Gastroesophageal sphincter (tissue), 3 donors: ENCODE results near the gene CDK11B.

Experiments
- POLR2AphosphoS5 ChIP-seq: sonication (generic); formaldehyde crosslinking; IDR thresholded peaks from one replicate; pipeline ENCODE4 v1.6.1; 2017; ENCODE audit warnings: antibody characterized with exemption
- TF ChIP-seq, protein P1 (sequence below), 4 experiments: fragments of 200-600 bp in 2 of 4; fragments of 450-650 bp in 2 of 4; sonication (generic) in 1 of 4; IDR thresholded peaks; one replicate each; pipeline ENCODE4 v1.5.1; 2017 to 2019; ENCODE audit warnings: antibody characterized with exemption in 4 of 4, mild to moderate bottlenecking in 2 of 4, moderate library complexity in 2 of 4

DNA sequence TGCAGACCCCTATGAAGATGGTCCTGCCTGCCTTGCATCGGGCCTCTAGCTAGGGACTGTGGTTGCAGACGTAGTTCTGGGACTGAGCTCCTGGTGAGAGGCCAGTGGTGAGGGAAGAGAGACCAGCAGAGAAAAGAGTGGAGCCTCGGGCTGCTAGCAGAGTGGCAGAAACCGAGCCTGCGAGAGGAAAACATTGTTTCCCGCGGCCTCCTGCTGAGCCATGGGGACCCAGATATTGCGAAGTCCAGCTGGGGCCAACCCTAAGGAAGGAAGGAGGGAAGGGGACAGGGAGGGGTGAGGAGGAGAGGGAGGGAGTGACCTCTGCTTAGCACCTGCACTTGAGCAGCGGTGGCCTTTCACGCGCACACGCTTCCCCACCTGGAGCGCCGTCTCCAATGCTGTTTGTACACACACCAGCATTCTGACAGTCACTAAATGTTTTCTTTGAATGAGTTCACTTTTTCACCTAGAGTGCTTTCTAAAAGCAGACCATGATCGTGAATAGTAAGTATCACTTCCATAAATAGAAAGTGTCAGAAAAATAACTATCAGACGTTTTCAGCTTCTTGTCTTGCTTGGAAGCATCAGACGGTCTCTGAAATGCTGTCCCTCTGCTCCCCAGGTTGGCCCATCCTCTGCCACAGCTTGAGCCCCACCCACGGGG is 56.4 kb downstream of the CDK11B start:
- TF ChIP-seq, protein P1, sequence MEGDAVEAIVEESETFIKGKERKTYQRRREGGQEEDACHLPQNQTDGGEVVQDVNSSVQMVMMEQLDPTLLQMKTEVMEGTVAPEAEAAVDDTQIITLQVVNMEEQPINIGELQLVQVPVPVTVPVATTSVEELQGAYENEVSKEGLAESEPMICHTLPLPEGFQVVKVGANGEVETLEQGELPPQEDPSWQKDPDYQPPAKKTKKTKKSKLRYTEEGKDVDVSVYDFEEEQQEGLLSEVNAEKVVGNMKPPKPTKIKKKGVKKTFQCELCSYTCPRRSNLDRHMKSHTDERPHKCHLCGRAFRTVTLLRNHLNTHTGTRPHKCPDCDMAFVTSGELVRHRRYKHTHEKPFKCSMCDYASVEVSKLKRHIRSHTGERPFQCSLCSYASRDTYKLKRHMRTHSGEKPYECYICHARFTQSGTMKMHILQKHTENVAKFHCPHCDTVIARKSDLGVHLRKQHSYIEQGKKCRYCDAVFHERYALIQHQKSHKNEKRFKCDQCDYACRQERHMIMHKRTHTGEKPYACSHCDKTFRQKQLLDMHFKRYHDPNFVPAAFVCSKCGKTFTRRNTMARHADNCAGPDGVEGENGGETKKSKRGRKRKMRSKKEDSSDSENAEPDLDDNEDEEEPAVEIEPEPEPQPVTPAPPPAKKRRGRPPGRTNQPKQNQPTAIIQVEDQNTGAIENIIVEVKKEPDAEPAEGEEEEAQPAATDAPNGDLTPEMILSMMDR (IDR thresholded peaks at IDR 0.05): no peak
- TF ChIP-seq POLR2AphosphoS5: no peak
